DND-41 (cell line): ENCODE measurements around the gene KLK12.

Experiments used
- ATAC-seq: fragments of 200-7000 bp; cut with Tn5 transposase; 3 replicates; pipeline ENCODE4 v1.9.1; 2021; ENCODE audit warnings: low read depth; ENCODE audit not compliant: insufficient read depth
- DNase-seq: peaks from one replicate; pipeline ENCODE4 v3.0.0-alpha.2; 2020
- H2AFZ ChIP-seq: 2 replicates; pipeline ENCODE4 v1.6.0; 2012; ENCODE audit warnings: low read depth, low read length
- H3K27ac ChIP-seq: 2 replicates; pipeline ENCODE4 v1.5.1; 2012; ENCODE audit warnings: low read length, inconsistent platforms
- H3K27me3 ChIP-seq: fragments of 200-600 bp; sonication (generic); 2 replicates; pipeline ENCODE4 v1.6.0; 2012; ENCODE audit warnings: low read length, mild to moderate bottlenecking, inconsistent platforms; ENCODE audit not compliant: insufficient read depth, poor library complexity
- H3K36me3 ChIP-seq: 2 replicates; pipeline ENCODE4 v1.5.1; 2012; ENCODE audit warnings: low read length, inconsistent platforms; ENCODE audit not compliant: insufficient read depth
- H3K4me1 ChIP-seq: 2 replicates; pipeline ENCODE4 v1.5.1; 2012; ENCODE audit warnings: mild to moderate bottlenecking, low read length; ENCODE audit not compliant: insufficient read depth
- H3K4me2 ChIP-seq: 2 replicates; pipeline ENCODE4 v1.6.0; 2012; ENCODE audit warnings: mild to moderate bottlenecking, moderate library complexity, low read length, inconsistent platforms; ENCODE audit not compliant: insufficient read depth
- H3K4me3 ChIP-seq, 2 experiments: fragments of 200-600 bp in 1 of 2; shearing (Covaris generic) in 1 of 2; 2 replicates each; pipeline ENCODE4 v1.5.1; 2012 to 2016; ENCODE audit warnings: inconsistent platforms in 2 of 2, low read length in 2 of 2, mild to moderate bottlenecking in 2 of 2, low read depth in 1 of 2, moderate library complexity in 1 of 2
- H3K79me2 ChIP-seq: 2 replicates; pipeline ENCODE4 v1.6.0; 2012; ENCODE audit warnings: low read length, inconsistent platforms; ENCODE audit not compliant: insufficient read depth
- H3K9ac ChIP-seq: 2 replicates; pipeline ENCODE4 v1.6.0; 2012; ENCODE audit warnings: low read depth, mild to moderate bottlenecking, inconsistent platforms, low read length, moderate library complexity
- H3K9me3 ChIP-seq: 2 replicates; pipeline ENCODE4 v1.5.1; 2012; ENCODE audit warnings: low read length, moderate library complexity, mild to moderate bottlenecking, inconsistent platforms; ENCODE audit not compliant: insufficient read depth, severe bottlenecking
- H4K20me1 ChIP-seq: 2 replicates; pipeline ENCODE4 v1.6.0; 2012; ENCODE audit warnings: low read length; ENCODE audit not compliant: insufficient read depth
- EZH2 ChIP-seq: IDR thresholded peaks from 3 replicates; pipeline ENCODE4 v1.6.1; 2012; ENCODE audit warnings: borderline replicate concordance, low read depth, mild to moderate bottlenecking, moderate library complexity, low read length, inconsistent platforms; ENCODE audit not compliant: severe bottlenecking
- TF ChIP-seq, protein P1 (sequence below): IDR thresholded peaks from 2 replicates; pipeline ENCODE4 v1.5.1; 2012; ENCODE audit warnings: borderline replicate concordance, low read length, moderate library complexity, mild to moderate bottlenecking; ENCODE audit not compliant: poor library complexity, severe bottlenecking; ENCODE audit errors: extremely low read depth

KLK12 gene

GRCh38 chr19:51055866-51056265, 21.1 kb upstream of the KLK12 start:
- Histone ChIP-seq H3K27ac (no peak overlapping the region), H2AFZ (no peak overlapping the region), H3K4me3 (no peak overlapping the region), H3K4me2 (no peak overlapping the region), H3K9me3 (no peaks in the 10 kb centered on the region), H3K27me3 (no peaks in the 10 kb centered on the region), H4K20me1 (no peaks in the 10 kb centered on the region), H3K79me2 (no peaks in the 10 kb centered on the region), H3K36me3 (no peaks in the 10 kb centered on the region), H3K9ac (no peak overlapping the region), H3K4me1 (no peaks in the 10 kb centered on the region)
- TF ChIP-seq EZH2: no peak
- TF ChIP-seq, protein P1, sequence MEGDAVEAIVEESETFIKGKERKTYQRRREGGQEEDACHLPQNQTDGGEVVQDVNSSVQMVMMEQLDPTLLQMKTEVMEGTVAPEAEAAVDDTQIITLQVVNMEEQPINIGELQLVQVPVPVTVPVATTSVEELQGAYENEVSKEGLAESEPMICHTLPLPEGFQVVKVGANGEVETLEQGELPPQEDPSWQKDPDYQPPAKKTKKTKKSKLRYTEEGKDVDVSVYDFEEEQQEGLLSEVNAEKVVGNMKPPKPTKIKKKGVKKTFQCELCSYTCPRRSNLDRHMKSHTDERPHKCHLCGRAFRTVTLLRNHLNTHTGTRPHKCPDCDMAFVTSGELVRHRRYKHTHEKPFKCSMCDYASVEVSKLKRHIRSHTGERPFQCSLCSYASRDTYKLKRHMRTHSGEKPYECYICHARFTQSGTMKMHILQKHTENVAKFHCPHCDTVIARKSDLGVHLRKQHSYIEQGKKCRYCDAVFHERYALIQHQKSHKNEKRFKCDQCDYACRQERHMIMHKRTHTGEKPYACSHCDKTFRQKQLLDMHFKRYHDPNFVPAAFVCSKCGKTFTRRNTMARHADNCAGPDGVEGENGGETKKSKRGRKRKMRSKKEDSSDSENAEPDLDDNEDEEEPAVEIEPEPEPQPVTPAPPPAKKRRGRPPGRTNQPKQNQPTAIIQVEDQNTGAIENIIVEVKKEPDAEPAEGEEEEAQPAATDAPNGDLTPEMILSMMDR: no peak
- DNase-seq (no peak), ATAC-seq (no peak)

- no peaks in the 10 kb centered on the region for H3K9me3 ChIP-seq
- DNase-seq (no peak), ATAC-seq (no peak)
- H3K79me2 ChIP-seq: no peaks in the 10 kb centered on the region
- no peak overlapping the region for H2AFZ ChIP-seq
- H3K4me3 ChIP-seq: no peak overlapping the region
- H3K4me1 ChIP-seq: no peaks in the 10 kb centered on the region
- no peaks in the 10 kb centered on the region for H4K20me1 ChIP-seq
- no peaks in the 10 kb centered on the region for H3K36me3 ChIP-seq
- H3K27ac ChIP-seq: no peak overlapping the region
- no peak overlapping the region for H3K4me2 ChIP-seq
- H3K9ac ChIP-seq: no peak overlapping the region
- no peaks in the 10 kb centered on the region for H3K27me3 ChIP-seq
- TF ChIP-seq EZH2: no peak
- TF ChIP-seq, protein P1: no peak
Measured at GRCh38 chr19:51047031-51047335, 12.2 kb upstream of the KLK12 start.

DNA sequence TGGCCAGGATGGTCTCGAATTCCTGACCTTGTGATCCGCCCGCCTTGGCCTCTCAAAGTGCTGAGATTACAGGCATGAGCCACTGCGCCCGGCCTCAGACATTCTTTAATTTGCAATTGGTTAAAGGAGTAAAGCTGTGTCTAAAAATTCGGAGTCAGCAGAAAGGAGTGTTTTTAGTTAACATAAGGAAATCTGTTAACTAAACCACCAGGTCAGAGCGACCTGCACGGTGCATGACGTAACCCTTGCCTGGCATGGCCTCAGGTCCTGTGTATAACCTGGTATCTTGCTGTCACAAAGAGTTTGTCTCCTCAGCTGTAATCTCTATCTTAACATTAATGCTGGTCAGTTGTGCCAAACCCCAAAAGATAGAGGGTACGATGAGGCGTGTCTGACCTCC, 9.5 kb upstream of the KLK12 start:
- Histone ChIP-seq H3K27me3 (no peaks in the 10 kb centered on the region), H3K4me3 (no peak overlapping the region), H2AFZ (no peak overlapping the region), H3K4me2 (no peak overlapping the region), H3K27ac (no peak overlapping the region), H3K9ac (no peak overlapping the region), H3K4me1 (no peaks in the 10 kb centered on the region), H4K20me1 (no peaks in the 10 kb centered on the region), H3K9me3 (no peaks in the 10 kb centered on the region), H3K79me2 (no peaks in the 10 kb centered on the region), H3K36me3 (no peaks in the 10 kb centered on the region)
- no peak for ATAC-seq
- no peak for TF ChIP-seq EZH2
- TF ChIP-seq, protein P1: no peak
- DNase-seq: no peak

GRCh38 chr19:51043497-51043896, 8.7 kb upstream of the KLK12 start:
- ATAC-seq: no peak
- TF ChIP-seq, protein P1: no peak
- TF ChIP-seq EZH2: no peak

More at GRCh38 chr19:51043497-51043896, 8.7 kb upstream of the KLK12 start:
- Histone ChIP-seq H3K9ac (no peak overlapping the region), H3K36me3 (no peaks in the 10 kb centered on the region), H3K4me3 (no peak overlapping the region), H3K4me2 (no peak overlapping the region), H3K9me3 (no peaks in the 10 kb centered on the region), H3K27ac (no peak overlapping the region), H3K4me1 (no peaks in the 10 kb centered on the region), H3K79me2 (no peaks in the 10 kb centered on the region), H3K27me3 (no peaks in the 10 kb centered on the region), H4K20me1 (no peaks in the 10 kb centered on the region), H2AFZ (no peak overlapping the region)
- no peak for DNase-seq
